HL-60/S4 treated with phorbol 12-myristate 13-acetate at 8.2 ng/mL for 4 days and 3 days (cell line): ENCODE results near the gene PRDX5.

Experiments
- in situ Hi-C: fragments of 300-500 bp; cut with MboI; formaldehyde crosslinking; loops from 2 replicates; pipeline ENCODE4 v1.15.0; 2022; ENCODE audit warnings: low sequenced_read_pairs

PRDX5 gene

GRCh38 chr11:64342869-64343745 lies 25.2 kb downstream of the PRDX5 start:
- in situ Hi-C loops, result loop anchor here (25.0 kb wide), 1 partner anchor 106 kb away; the partner anchor contains the start of genes DNAJC4, FKBP2, NUDT22 and PPP1R14B

- in situ Hi-C loops, result loop anchor here (25.0 kb wide), 1 partner anchor 107 kb away; the partner anchor contains the start of genes DNAJC4, FKBP2, NUDT22 and PPP1R14B
Observed at GRCh38 chr11:64343767-64344559, 26.0 kb downstream of the PRDX5 start.

DNA sequence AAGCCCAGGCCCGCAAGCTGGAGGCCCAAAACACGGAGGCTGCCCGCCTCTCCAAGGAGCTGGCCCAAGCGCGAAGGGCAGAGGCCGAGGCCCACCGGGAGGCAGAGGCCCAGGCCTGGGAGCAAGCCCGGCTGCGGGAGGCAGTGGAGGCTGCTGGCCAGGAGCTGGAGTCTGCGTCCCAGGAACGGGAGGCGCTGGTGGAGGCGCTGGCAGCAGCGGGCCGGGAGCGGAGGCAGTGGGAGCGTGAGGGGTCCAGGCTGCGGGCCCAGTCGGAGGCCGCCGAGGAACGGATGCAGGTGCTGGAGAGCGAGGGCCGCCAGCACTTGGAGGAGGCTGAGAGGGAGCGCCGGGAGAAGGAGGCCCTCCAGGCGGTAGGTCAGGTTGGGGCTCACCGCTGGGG lies 26.9 kb downstream of the PRDX5 start:
- in situ Hi-C loops, result loop anchor here (25.0 kb wide), 1 partner anchor 107 kb away; the partner anchor contains the start of genes DNAJC4, FKBP2, NUDT22 and PPP1R14B

DNA sequence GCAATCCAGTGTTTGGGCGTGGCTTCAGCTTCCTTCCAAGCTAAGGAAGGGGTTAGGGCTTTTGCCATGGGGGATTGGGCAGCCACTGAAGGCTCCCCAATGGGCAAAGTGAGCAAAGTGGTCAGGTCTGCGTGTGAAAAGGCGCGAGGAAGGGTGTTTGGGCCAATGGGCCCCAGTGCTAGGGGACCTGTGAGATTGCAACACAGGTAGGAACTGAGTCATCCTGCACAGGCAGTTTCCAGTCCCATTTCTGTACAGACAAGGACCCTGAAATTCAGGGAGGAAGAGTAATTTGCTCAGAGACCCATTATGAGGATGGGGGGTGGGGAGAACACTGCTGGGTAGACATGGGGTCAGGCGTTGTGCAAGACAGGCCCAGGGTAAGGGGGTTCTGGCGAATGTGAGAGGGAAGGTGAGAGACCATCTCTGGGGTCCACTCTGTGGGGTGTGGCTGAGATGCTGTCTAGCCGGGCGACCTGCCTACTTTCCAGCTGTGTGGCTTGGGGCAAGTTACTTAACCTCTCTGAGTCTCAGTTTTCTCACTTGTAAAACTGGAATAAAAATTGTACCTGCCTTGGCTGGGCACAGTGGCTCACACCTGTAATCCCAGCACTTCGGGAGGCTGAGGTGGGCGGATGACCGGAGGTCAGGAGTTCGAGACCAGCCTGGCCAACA lies 29.4 kb downstream of the PRDX5 start:
- in situ Hi-C loops, result loop anchor here (25.0 kb wide), 1 partner anchor 110 kb away; the partner anchor contains the start of genes DNAJC4, FKBP2, NUDT22 and PPP1R14B

DNA sequence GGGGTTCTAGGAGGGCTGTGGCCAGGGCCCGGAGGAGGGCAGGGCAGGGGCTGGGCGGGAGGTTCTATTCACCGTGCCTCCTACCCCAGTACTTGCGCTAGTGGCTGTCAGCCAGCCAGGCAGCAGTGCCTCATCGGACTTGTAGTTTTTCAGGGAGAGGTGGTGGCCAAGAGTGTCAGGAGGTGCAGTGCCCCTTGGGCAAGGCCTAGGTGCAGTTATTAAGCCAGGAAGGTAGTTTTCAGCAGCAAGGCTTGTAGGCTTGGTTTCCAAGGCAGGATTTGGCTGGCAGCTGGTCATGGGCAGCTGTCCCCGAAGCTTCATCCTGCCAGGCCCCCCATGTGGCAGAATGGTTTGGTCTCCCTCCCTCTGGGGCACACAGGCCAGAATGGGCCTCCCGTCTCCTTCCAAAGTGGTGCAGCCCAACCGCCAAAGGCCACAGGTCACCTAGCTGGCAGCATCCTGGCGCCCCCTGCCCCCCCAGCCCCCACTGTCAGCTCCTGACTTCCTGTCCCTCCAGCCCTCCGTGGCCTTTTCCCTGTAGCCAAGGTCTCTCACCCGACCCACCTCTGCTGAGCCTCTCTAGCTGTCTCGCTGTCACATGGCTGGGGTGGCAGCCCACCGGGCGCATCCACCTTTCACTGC lies 30.6 kb downstream of the PRDX5 start:
- in situ Hi-C loops, result loop anchor here (25.0 kb wide), 1 partner anchor 111 kb away; the partner anchor contains the start of genes DNAJC4, FKBP2, NUDT22 and PPP1R14B

GRCh38 chr11:64349025-64349387 lies 31.1 kb downstream of the PRDX5 start:
- in situ Hi-C loops, result loop anchor here (25.0 kb wide), 1 partner anchor 112 kb away; the partner anchor contains the start of genes DNAJC4, FKBP2, NUDT22 and PPP1R14B

- in situ Hi-C loops, result loop anchor here (25.0 kb wide), 1 partner anchor 112 kb away; the partner anchor contains the start of genes DNAJC4, FKBP2, NUDT22 and PPP1R14B
Observed at GRCh38 chr11:64349404-64349803, 31.5 kb downstream of the PRDX5 start.

GRCh38 chr11:64351136-64351631 lies 33.3 kb downstream of the PRDX5 start:
- in situ Hi-C loops, result no loop called here

GRCh38 chr11:64352099-64352994 lies 34.4 kb downstream of the PRDX5 start:
- in situ Hi-C loops, result no loop called here

DNA sequence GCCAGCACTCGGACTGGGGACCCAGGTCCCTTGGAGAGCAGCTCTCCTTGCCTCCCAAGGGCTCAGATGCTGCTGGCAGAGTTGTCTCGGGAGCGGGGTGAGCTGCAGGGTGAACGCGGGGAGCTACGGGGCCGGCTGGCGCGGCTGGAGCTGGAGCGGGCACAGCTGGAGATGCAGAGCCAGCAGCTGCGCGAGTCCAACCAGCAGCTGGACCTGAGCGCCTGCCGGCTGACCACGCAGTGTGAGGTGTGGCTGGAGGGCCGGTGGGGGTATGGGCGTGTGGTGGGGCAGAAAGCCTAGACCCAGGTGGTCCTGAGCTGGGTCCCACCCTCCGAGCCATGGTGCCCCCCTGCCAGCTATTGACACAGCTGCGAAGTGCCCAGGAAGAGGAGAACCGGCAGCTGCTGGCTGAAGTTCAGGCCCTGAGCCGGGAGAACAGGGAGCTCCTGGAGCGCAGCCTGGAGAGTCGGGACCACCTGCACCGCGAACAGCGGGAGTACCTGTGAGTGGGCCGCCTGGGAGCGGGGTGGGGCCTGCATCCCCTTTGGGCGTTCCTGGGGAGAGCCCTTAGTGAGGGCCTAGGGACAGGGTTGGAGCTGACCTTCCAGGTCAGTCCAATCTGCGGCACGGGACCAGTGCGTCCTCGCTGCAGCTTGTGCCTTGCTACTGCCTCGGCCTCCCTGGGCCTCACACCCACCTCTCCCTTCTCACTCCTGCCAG lies 35.2 kb downstream of the PRDX5 start:
- in situ Hi-C loops, result no loop called here

- in situ Hi-C loops, result no loop called here
Observed at GRCh38 chr11:64353715-64354506, 36.0 kb downstream of the PRDX5 start.

- in situ Hi-C loops, result no loop called here
Observed at GRCh38 chr11:64355078-64355940, 37.4 kb downstream of the PRDX5 start.

GRCh38 chr11:64356498-64357411 lies 38.8 kb downstream of the PRDX5 start:
- in situ Hi-C loops, result no loop called here

GRCh38 chr11:64357446-64357845 lies 39.5 kb downstream of the PRDX5 start:
- in situ Hi-C loops, result no loop called here

DNA sequence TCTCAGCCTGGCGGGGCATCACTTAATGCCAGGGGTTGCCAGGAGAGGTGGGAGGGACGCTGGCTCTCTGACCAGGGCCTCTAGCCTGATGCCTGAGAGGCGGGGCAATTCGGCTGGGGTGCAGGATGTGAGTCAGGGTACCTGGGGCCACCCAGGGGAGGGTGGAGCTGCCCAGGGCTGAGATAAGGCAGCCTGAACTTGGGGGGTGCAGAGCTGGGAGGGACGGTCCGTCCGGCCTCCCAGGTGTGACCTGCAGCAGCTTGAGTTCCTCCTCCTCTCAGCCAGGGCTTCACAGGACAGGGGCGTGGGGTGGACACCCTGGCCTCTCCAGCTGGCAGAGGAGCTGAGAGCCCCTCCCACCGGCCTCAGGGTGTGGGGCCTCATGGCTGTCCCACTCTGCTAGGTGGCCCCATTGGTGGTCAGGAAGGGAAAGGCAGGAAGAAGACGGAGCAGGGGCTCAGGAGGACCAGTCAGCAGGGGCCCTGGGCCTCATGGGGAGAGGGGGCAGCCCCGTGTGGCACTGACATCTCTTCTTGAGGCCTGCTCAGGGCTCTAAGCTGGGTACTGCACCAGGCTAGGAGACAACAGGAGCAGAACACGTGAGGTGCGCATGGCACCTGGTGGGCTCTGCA lies 40.1 kb downstream of the PRDX5 start:
- in situ Hi-C loops, result no loop called here
